ENCODE data around the gene PRSS21.

DNA sequence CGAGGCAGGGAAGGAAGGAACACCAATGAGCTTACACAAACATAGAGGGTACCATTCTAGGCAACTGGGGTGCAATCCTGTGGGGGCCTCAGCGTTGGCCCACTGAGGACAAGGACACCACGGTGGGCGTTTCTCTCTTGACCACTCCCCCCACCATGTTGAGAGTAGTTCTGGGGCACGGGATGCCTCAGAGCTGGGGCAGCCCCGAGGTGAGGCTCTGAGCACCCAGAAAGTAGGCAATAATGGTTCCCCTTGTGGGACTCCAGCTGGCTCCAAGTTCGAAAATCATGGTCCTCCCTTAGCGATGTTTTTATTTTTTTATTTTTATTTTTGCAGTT is 5.1 kb downstream of the PRSS21 start:
- TF ChIP-seq ELF1 (IDR thresholded peaks at IDR 0.05) (no peak), FOXJ3 (CRISPR knock-in tag; IDR thresholded peaks at IDR 0.05) (no peak), CTCF (IDR thresholded peaks at IDR 0.05) (no peak)
